ENCODE data around the gene OVOL2.

Gene OVOL2

DNA sequence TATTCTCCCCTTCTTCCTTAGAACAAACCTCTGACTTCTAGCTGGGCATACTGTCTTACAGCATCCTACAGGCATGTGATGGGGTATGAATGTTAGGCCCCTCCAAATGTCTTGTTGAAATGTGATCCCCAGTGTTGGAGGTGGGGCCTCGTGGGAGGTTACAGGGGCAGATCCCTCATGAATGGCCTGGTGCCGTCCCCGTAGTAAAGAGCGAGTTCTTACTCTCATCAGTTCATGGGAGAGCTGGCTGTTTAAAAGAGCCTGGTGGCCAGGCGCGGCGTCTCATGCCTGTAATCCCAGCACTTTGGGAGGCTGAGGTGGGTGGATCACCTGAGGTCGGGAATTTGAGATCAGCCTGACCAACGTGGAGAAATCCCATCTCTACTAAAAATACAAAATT lies 15.5 kb downstream of the OVOL2 start:
- Histone ChIP-seq H3K4me2 (no peak overlapping the region), H4K20me1 (ENCODE audit: insufficient read depth) (no peaks in the 10 kb centered on the region), H3K79me2 (ENCODE audit: insufficient read depth, low read depth) (no peaks in the 10 kb centered on the region), H3K36me3 (ENCODE audit: insufficient read depth) (no peaks in the 10 kb centered on the region), H3K4me1 (ENCODE audit: low read depth, poor library complexity, severe bottlenecking) (no peaks in the 10 kb centered on the region), H3K27ac (no peak overlapping the region), H3K27me3 (ENCODE audit: insufficient read depth, low read depth) (no peaks in the 10 kb centered on the region), H2AFZ (ENCODE audit: low read depth) (no peak overlapping the region), H3K9ac (no peak overlapping the region), H3K4me3 (IDR thresholded peaks at IDR 0.05; ENCODE audit: insufficient read depth, low read depth, low read length) (no peak overlapping the region)
- no peak for TF ChIP-seq CTCF (conservative IDR thresholded peaks at IDR 0.05; ENCODE audit: low read depth, low read length)

DNA sequence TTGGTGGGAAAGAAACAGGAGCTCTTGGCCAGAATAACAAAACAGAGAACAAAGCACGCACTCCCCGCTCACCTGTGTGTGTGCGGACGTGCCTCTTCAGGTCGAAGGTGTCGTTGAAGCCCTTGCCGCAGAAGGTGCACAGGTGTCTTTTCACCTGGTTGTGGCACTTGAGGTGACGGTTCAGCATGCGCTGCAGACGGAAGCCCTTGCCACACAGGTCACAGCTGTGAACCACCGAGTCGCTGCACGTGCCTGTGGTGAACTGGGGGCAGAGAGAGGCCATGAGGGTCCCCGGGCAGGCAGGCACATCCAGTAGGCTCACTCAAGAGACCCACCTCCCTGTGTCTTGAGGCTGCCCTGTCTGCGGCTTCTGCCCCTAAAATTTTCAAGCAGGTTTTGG lies 16.3 kb downstream of the OVOL2 start:
- no peak overlapping the region for H2AFZ ChIP-seq (ENCODE audit: low read depth)
- H3K4me2 ChIP-seq = no peak overlapping the region
- TF ChIP-seq CTCF (conservative IDR thresholded peaks at IDR 0.05; ENCODE audit: low read depth, low read length) = no peak
- no peaks in the 10 kb centered on the region for H3K4me1 ChIP-seq (ENCODE audit: low read depth, poor library complexity, severe bottlenecking)
- H3K27ac ChIP-seq = no peak overlapping the region
- H3K27me3 ChIP-seq (ENCODE audit: insufficient read depth, low read depth) = no peaks in the 10 kb centered on the region
- no peak overlapping the region for H3K9ac ChIP-seq
- H4K20me1 ChIP-seq (ENCODE audit: insufficient read depth) = no peaks in the 10 kb centered on the region
- H3K79me2 ChIP-seq (ENCODE audit: insufficient read depth, low read depth) = no peaks in the 10 kb centered on the region
- no peaks in the 10 kb centered on the region for H3K36me3 ChIP-seq (ENCODE audit: insufficient read depth)
- H3K4me3 ChIP-seq (IDR thresholded peaks at IDR 0.05; ENCODE audit: insufficient read depth, low read depth, low read length) = no peak overlapping the region

- Histone ChIP-seq H4K20me1 (ENCODE audit: insufficient read depth) (no peaks in the 10 kb centered on the region), H3K27me3 (ENCODE audit: insufficient read depth, low read depth) (no peaks in the 10 kb centered on the region), H2AFZ (ENCODE audit: low read depth) (no peak overlapping the region), H3K4me3 (IDR thresholded peaks at IDR 0.05; ENCODE audit: insufficient read depth, low read depth, low read length) (no peak overlapping the region), H3K4me2 (no peak overlapping the region), H3K4me1 (ENCODE audit: low read depth, poor library complexity, severe bottlenecking) (no peaks in the 10 kb centered on the region), H3K27ac (no peak overlapping the region), H3K79me2 (ENCODE audit: insufficient read depth, low read depth) (no peaks in the 10 kb centered on the region), H3K36me3 (ENCODE audit: insufficient read depth) (no peaks in the 10 kb centered on the region), H3K9ac (no peak overlapping the region)
- TF ChIP-seq CTCF (conservative IDR thresholded peaks at IDR 0.05; ENCODE audit: low read depth, low read length) = no peak
These were observed 18.7 kb downstream of the OVOL2 start for GRCh38 chr20:18039063-18039462.

DNA sequence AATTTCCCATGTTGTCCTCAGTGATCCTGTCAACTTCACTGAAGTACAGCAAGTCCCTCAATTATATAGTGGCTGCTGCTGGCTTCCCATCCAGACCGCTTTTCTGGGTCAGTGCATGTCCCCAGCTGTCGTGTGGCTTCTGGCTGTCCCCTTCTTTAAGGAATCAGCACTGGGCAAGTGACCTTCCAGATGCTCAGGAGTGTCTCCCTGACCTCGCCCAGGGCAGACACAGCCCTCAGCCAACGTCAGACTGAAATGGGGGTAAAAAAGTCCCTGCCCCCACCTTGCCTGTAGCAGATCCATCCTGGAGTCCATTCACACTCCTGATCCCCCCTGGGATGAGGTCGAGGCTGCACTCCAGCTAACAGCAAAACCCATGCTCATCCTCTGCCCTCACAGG lies 23.7 kb downstream of the OVOL2 start:
- no peak overlapping the region for H3K4me2 ChIP-seq
- H2AFZ ChIP-seq (ENCODE audit: low read depth) = no peak overlapping the region
- no peaks in the 10 kb centered on the region for H4K20me1 ChIP-seq (ENCODE audit: insufficient read depth)
- no peaks in the 10 kb centered on the region for H3K79me2 ChIP-seq (ENCODE audit: insufficient read depth, low read depth)
- H3K36me3 ChIP-seq (ENCODE audit: insufficient read depth) = no peaks in the 10 kb centered on the region
- no peaks in the 10 kb centered on the region for H3K4me1 ChIP-seq (ENCODE audit: low read depth, poor library complexity, severe bottlenecking)
- no peak overlapping the region for H3K27ac ChIP-seq
- TF ChIP-seq CTCF (conservative IDR thresholded peaks at IDR 0.05; ENCODE audit: low read depth, low read length) = no peak
- no peaks in the 10 kb centered on the region for H3K27me3 ChIP-seq (ENCODE audit: insufficient read depth, low read depth)
- H3K4me3 ChIP-seq (IDR thresholded peaks at IDR 0.05; ENCODE audit: insufficient read depth, low read depth, low read length) = no peak overlapping the region
- H3K9ac ChIP-seq = no peak overlapping the region
